Stimulated activated CD4-positive, alpha-beta T cell treated with anti-CD3 and anti-CD28 coated beads, TNF-alpha, amount 100 ng/mL, for 4 hours (primary cell): ENCODE data around the gene C14orf119.

Experiments
- DNase-seq, 3 experiments: peaks; one replicate each; pipeline ENCODE4 v3.0.0-alpha.2; 2020; ENCODE audit warnings: low read depth in 3 of 3

Gene C14orf119

DNA sequence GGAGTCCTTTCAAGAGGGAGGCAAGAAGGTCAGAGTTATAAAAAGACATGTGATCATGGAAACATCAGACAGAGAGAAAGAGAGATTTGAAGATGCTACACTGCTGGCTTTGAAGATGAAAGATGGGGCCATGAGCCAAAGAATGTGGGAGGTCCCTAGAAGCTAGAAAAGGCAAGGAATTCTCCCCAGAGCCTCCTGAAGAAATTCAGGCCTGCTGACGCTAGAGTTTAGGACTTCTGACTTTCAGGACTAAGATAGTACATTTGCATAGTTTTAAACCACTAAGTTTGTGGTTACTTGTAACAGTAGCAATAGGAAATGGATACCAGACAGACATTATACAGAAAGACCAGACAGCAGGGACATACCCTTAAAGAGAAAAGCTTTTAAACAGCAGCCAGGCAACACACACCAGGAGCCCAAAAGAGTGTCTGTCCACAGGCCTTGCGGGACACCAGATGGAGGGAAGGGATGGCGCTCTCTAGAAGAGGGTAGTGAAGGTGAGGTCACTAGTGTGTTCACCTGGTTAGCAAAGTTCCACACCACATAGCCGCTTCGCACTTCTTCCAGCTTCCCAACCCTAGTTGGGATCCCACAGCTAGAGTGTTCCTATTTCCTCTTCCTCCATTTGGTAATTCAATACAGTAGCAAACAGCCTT, 53.4 kb downstream of the C14orf119 start:
- DNase-seq: no peak

DNA sequence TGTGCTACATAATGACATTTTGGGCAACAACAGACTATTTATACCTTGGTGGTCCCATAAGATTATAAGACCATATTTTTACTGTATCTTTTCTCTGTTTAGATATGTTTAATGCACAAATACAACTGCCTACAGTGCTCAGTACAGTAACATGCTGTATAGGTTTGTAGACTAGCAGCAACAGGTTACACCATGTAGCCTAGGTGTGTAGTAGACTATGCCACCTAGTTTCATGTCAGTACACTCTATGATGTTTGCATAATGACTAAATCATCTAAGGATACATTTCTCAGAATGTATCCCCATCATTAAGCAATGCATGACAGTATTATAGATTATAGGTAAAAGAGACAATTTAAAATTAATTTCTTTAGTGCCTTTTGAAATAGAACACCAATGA, 54.4 kb downstream of the C14orf119 start:
- DNase-seq: no peak
